Measurements from ENCODE around the gene MAPK8.
"Not testable (repeated sequence)": the region's sequence is repeated elsewhere in the genome, so short reads cannot be mapped to it uniquely, and the experiment has no call there.

Gene MAPK8

GRCh38 chr10:48340734-48341133 lies 34.3 kb downstream of the MAPK8 start:
- DNase-seq: no peak

- no peak for DNase-seq
Measured at GRCh38 chr10:48343106-48343505, 36.6 kb downstream of the MAPK8 start.

- DNase-seq: no peak
Measured at GRCh38 chr10:48343921-48344598, 37.6 kb downstream of the MAPK8 start.

- DNase-seq: not testable (repeated sequence)
Measured at GRCh38 chr10:48346248-48346647, 39.8 kb downstream of the MAPK8 start.

- not testable (repeated sequence) for DNase-seq
Measured at GRCh38 chr10:48347539-48347938, 41.1 kb downstream of the MAPK8 start.

GRCh38 chr10:48347943-48348342 lies 41.5 kb downstream of the MAPK8 start:
- DNase-seq: not testable (repeated sequence)

- DNase-seq: no peak
Measured at GRCh38 chr10:48353246-48353645, 46.8 kb downstream of the MAPK8 start.

GRCh38 chr10:48357631-48358030 lies 51.2 kb downstream of the MAPK8 start:
- DNase-seq: no peak

- no peak for DNase-seq
Measured at GRCh38 chr10:48358162-48358561, 51.7 kb downstream of the MAPK8 start.

GRCh38 chr10:48358838-48359237 lies 52.4 kb downstream of the MAPK8 start:
- no peak for DNase-seq

GRCh38 chr10:48361176-48361575 lies 54.7 kb downstream of the MAPK8 start:
- DNase-seq: no peak

- no peak for DNase-seq
Measured at GRCh38 chr10:48363617-48364355, 57.3 kb downstream of the MAPK8 start.

- DNase-seq: no peak
Measured at GRCh38 chr10:48364659-48365405, 58.4 kb downstream of the MAPK8 start.

GRCh38 chr10:48365668-48366067 lies 59.2 kb downstream of the MAPK8 start:
- DNase-seq: no peak

- no peak for DNase-seq
Measured at GRCh38 chr10:48366261-48366660, 59.8 kb downstream of the MAPK8 start.

- DNase-seq: no peak
Measured at GRCh38 chr10:48369501-48369900, 63.0 kb downstream of the MAPK8 start.

GRCh38 chr10:48377751-48378530 lies 71.5 kb downstream of the MAPK8 start:
- DNase-seq: no peak

- no peak for DNase-seq
Measured at GRCh38 chr10:48378675-48379074, 72.2 kb downstream of the MAPK8 start.

GRCh38 chr10:48381971-48382370 lies 75.5 kb downstream of the MAPK8 start:
- DNase-seq: no peak

GRCh38 chr10:48382982-48383381 lies 76.5 kb downstream of the MAPK8 start:
- DNase-seq: no peak

GRCh38 chr10:48383393-48383792 lies 76.9 kb downstream of the MAPK8 start:
- no peak for DNase-seq

GRCh38 chr10:48384699-48384982 lies 78.2 kb downstream of the MAPK8 start:
- no peak for DNase-seq

GRCh38 chr10:48389272-48389671 lies 82.8 kb downstream of the MAPK8 start:
- no peak for DNase-seq
